Urinary bladder (tissue), 4 donors: ENCODE measurements around the gene HMGA1. TPM values are rescaled to one million over a fixed set of nuclear protein-coding genes. Genes with fewer than 3 reads are reported as not detected.

ENCODE experiments used
- DNase-seq: peaks from one replicate; pipeline ENCODE4 v3.0.0-alpha.2; 2015; ENCODE audit errors: extremely low spot score
- H3K27ac ChIP-seq: one replicate; pipeline ENCODE4 v1.5.1; 2013; ENCODE audit warnings: low read depth, mild to moderate bottlenecking, moderate library complexity
- H3K36me3 ChIP-seq: one replicate; pipeline ENCODE4 v1.6.1; 2013; ENCODE audit warnings: mild to moderate bottlenecking, moderate library complexity; ENCODE audit not compliant: insufficient read depth
- H3K4me1 ChIP-seq: one replicate; pipeline ENCODE4 v1.6.1; 2013; ENCODE audit warnings: mild to moderate bottlenecking, moderate library complexity; ENCODE audit not compliant: insufficient read depth
- H3K4me3 ChIP-seq: one replicate; pipeline ENCODE4 v1.5.1; 2013; ENCODE audit warnings: low read depth, low read length
- WGBS: extraction: QIAGEN DNeasy Blood & Tissue Kit; methylation state at CpG from one replicate; pipeline ENCODE4 v1.1.7; 2013; 5-methylcytosine and 5-hydroxymethylcytosine counted together
- polyA plus RNA-seq: library from polyadenylated mRNA; stranded (reverse); fragments of 200-250 nt; gene quantifications from one replicate; pipeline ENCODE4 v1.2.3, GENCODE V29; 2013
- total RNA-seq: library from RNA; depleted of rRNA; stranded (reverse); fragments of >200 nt; gene quantifications from one replicate; pipeline ENCODE4 v1.2.3, GENCODE V29; 2014
- donor health status: healthy with polysubstance abuse.
- donor health status: healthy.

HMGA1 gene
- total and polyA plus RNA-seq, 2 donors, result 12.4 to 23.6 TPM

DNA sequence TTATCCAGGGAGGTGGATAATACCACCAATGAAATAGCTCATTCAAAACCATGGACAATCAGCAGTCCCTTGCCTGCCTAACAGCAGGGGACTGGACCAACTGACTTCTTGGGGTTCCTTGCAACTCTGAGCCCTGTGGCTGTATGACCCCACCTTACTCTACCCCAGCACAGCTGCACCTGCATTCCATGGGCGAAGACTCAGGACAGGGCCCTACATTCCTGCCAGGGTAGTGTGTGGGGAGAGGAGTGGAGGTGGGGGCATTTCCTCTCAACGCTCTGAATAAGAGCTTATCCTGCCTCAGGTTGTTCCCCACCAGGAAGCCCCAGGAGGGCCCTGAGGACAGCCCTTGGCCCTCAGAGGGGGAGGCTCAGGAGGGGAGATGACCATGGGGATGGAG, 30.8 kb upstream of the HMGA1 start:
- Histone ChIP-seq H3K27ac (no peak overlapping the region), H3K4me1 (no peaks in the 10 kb centered on the region), H3K4me3 (no peak overlapping the region), H3K36me3 (no peaks in the 10 kb centered on the region)
- no peak for DNase-seq
- WGBS, result 68% methylated on average over 2 of the region's 2 CpGs

DNA sequence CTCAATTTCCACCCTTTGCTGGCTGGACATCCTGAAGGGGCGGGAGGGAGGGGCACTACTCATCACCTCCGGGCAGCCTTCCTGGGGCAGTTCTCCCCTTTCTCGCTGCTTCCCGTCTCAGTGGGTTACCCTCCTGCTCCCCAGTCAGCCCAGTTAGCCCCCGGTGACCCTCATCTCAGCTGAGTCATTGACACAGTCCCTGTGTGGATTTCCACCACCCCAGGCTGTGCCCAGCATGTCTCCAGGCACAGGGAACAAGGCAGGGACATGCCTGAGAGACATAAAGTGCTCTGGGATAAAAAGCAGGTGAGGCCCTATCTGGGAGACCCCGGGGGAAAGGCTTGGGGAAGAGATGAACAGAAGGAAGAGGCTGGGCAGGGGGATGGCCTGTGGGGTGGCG, 29.9 kb upstream of the HMGA1 start:
- WGBS, result 67% methylated on average over 7 of the region's 7 CpGs
- no peaks in the 10 kb centered on the region for H3K4me1 ChIP-seq
- H3K27ac ChIP-seq, result no peak overlapping the region
- no peak for DNase-seq
- H3K36me3 ChIP-seq, result no peaks in the 10 kb centered on the region
- H3K4me3 ChIP-seq, result no peak overlapping the region

DNA sequence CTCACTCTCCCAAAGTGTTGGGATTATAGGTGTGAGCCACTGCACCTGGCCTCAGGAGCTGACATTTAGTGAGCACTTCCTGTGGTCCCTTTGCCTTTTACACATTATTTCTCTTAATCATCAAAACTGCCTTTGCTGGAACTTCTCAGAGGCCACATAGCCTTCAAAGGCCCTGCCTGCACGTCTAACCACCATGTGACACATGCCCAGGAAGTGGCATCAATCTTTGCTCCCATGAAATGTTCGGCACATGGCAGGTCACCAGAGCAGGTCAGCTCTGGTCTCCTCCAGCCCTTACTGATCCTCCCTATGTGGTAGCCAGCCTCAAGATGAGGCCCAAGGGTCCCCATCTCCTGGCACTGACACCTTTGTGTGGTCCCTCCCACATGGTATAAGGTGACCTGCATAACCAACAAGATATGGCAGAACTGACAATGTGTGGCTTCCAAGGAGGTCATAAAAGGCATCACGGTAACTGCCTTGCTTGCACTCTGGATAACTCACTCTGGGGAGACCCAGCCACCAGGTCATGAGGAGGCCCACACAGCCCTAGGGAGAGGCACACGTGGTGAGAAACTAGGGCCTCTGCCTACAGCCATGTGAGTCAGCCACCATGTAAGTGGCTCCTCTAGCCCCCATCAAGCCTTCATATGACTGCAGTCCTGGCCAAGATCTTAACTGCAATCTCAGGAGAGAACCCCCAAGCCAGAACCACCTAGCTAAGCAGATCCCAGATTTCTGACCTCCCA, 28.8 kb upstream of the HMGA1 start:
- Histone ChIP-seq H3K36me3 (no peaks in the 10 kb centered on the region), H3K4me3 (no peak overlapping the region), H3K27ac (no peak overlapping the region), H3K4me1 (no peaks in the 10 kb centered on the region)
- no peak for DNase-seq
- 81% methylated on average over 4 of the region's 4 CpGs for WGBS

DNA sequence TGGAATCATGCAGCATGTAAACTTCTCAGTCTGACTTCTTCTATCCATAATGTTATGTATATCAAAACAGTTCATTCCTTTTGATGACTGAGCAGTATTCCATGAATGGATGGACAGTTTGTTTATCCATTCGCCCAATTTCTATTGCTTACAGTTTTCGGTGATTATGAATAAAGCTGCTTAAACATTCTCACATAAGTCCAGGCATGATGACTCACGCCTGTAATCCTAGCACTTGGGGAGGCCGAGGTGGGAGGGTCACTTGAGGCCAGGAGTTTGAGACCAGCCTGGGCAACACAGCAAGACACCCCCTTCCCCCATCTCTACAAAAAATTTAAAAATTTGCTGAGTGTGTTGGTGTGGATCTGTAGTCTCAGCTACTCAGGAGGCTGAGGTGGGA, 22.9 kb upstream of the HMGA1 start:
- Histone ChIP-seq H3K4me1 (no peaks in the 10 kb centered on the region), H3K27ac (no peak overlapping the region), H3K36me3 (no peaks in the 10 kb centered on the region), H3K4me3 (no peak overlapping the region)
- no peak for DNase-seq
- 86% methylated on average over 4 of the region's 4 CpGs for WGBS

DNA sequence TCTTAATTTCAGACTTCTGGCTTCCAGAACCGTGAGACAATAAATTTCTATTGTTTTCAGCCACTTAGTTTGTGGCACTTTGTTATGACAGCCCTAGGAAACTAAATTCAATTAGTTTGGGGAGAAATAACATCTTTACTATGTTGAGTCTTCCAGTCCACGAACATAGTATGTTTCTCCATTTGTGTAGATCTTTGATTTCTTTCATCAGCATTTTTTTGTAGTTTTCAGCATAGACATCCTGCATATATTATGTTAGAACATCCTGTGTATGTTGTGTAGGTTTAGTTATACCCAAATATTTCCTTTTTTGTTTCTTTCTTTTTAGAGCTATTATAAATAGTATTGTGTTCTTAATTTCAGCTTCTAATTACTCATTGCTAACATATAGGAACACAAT, 18.0 kb upstream of the HMGA1 start:
- Histone ChIP-seq H3K36me3 (no peaks in the 10 kb centered on the region), H3K4me1 (no peaks in the 10 kb centered on the region), H3K4me3 (no peak overlapping the region), H3K27ac (no peak overlapping the region)
- DNase-seq, result no peak
- 54% methylated on average over 2 of the region's 2 CpGs for WGBS

DNA sequence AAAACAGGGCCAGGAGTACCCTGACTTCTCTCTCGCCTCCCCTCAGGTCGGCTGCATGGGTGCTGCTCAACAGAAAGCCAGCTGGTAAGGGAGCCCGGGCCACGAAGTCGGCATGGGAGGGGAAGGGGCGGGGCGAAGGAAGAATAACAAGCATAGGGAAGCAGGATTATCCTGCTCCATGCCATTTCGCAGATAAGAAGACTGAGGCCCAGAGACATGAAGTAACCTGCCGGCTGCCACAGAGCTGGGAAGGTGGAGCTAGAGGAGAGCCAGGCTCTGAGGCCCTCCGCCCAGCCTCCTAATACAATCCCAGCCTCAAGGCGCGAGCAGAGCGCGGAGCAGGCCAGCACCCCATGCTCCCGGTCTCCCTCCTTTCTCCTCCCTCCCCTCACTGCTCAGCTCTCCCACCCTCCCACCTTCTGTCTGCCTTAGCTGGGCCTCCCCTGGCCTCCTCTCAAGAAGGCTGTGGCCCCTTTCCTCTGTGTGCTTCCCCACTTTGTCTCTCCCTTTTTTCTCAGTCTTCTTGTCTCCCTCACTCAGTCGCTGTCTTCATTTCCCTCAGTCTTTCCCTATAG, 13.2 kb upstream of the HMGA1 start:
- Histone ChIP-seq H3K27ac (peak overlapping the region; percentile 71), H3K36me3 (no peaks in the 10 kb centered on the region), H3K4me3 (no peak overlapping the region), H3K4me1 (no peaks in the 10 kb centered on the region)
- no peak for DNase-seq
- WGBS, result 14% methylated on average over 16 of the region's 16 CpGs

DNA sequence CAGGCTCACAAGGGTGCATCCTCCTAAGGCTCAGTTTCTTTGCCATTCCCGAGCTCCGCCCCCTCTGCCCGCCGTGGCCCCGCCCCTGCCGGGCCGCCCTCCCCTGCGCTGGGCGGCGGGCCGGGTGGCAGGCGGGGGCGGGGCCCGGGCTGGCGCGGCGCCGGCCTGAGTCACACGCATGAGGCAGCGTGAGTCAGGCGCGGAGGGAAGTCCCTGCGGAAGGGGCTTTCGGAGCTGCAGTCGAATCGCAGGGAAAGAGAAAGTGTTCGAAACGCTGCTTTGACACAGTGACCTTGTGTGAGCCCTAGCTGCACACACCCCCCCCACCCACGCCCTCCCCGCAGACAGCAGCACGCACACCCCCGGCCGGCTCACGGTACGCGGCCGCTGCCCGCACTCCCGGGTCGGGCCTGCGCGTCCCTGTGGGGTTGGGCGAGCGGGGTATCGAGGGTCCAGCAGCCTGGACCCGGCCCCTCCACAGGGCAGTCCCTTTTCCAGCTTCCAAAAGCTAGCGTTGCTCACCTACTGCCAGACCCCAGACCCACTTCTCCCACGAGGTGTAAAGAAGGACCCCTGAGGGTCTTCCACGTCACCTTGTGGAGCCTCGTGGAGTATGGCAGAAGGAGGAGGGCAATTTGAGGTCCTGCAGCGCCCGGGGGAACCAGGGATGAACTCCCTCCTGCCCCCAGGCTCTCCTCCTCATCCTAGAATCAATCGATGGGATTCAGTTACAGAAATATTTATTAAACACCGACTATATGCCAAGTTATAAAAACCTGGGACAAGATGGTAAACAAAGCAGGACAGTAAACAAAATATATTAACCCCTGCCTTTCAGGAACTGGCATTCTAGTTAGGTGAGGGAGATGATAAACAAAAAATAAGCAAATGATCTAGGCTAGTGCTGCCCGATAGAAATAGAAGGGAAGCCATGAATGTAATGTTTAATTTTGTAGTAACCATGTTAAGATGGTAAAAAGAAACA, 12.4 kb upstream of the HMGA1 start:
- H3K4me3 ChIP-seq, result peak overlapping the region; percentile 58
- H3K4me1 ChIP-seq, result no peaks in the 10 kb centered on the region
- DNase-seq, result peak; percentile 49
- no peaks in the 10 kb centered on the region for H3K36me3 ChIP-seq
- 2% methylated on average over 55 of the region's 55 CpGs for WGBS
- H3K27ac ChIP-seq, result peak overlapping the region; percentile 94

DNA sequence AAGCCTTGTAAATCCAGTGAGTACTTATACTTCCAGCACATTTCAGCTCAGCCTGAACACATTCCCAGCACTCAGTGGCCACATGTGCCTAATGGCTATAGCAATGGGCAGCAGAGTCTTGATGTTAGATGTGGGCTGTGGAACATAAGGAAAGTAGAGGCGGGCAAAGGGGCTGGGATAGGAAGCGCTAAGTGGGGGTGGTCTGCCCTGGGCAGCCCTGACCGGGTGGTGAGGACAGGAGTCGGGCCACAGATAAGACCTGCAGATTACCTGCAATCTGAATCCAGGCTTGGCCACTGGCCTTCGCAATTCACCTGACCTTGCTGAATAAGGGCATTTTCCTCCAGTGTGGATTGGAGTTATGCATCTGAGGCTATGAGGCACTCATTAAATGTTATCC, 11.1 kb upstream of the HMGA1 start:
- no peak for DNase-seq
- Histone ChIP-seq H3K4me3 (no peak overlapping the region), H3K36me3 (no peaks in the 10 kb centered on the region), H3K4me1 (no peaks in the 10 kb centered on the region), H3K27ac (no peak overlapping the region)
- 94% methylated on average over 5 of the region's 5 CpGs for WGBS

DNA sequence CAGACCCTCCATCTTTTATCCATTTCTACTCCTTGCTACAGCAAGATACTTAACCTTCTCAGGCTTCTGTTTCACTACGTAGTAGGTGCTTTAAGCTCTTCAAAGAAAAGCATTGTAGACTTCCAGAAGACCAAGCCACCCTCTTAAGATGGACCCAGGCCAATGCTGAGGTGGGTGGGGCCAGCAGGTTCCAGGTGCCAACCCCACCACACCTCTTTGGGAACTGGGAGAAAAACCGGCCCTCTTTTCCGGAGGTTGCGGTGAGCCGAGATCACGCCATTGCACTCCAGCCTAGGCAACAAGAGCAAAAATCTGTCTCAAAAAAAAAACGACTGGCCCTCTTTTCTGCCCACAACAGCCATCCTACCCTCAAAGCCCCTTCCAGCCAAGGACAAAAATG, 10.6 kb upstream of the HMGA1 start:
- 86% methylated on average over 7 of the region's 7 CpGs for WGBS
- H3K27ac ChIP-seq, result no peak overlapping the region
- H3K4me1 ChIP-seq, result no peaks in the 10 kb centered on the region
- H3K4me3 ChIP-seq, result no peak overlapping the region
- no peaks in the 10 kb centered on the region for H3K36me3 ChIP-seq
- no peak for DNase-seq

DNA sequence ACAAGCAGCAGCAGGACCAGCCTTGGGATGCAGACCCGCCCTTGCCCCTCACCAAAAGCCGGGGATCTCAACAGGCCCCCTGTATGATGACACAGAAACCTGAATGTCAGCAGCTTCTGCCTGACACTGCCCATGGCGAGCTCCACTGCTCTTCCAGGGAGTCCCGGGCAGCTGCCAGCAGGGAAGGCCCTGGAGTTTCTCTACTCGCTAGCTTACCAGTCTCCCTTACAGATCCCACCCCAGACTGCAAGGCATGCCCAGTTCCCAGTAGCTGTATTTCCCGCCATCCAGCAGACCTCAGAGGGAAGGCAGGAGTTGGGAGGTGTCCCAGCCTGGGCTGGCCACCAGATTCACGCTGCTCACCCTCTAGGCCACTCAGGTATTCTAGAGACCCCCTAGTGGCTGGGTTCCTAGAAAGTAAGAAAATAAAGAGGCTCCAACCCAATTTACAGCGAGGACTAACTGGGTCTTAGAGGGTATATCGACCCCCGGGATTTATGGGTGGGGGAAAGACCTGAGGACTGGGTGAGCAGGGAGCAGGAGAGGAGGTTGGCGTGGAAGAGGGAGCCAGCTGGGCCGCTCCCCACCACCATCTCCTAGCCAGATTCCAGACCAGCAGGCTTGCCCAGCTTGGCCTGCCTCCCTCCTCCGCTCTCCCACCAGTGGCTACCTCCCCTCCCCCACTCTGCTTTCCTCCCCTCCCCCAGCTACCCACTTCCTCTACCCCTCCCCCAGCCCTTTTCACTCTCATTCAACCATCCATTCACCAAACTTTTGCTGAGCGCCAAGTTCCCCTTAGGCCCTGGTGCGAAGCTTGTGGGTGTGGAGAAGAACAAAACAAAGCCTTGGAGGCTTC, 9.7 kb upstream of the HMGA1 start:
- no peak for DNase-seq
- Histone ChIP-seq H3K27ac (no peak overlapping the region), H3K4me1 (no peaks in the 10 kb centered on the region), H3K36me3 (no peaks in the 10 kb centered on the region), H3K4me3 (no peak overlapping the region)
- WGBS, result 85% methylated on average over 15 of the region's 15 CpGs

DNA sequence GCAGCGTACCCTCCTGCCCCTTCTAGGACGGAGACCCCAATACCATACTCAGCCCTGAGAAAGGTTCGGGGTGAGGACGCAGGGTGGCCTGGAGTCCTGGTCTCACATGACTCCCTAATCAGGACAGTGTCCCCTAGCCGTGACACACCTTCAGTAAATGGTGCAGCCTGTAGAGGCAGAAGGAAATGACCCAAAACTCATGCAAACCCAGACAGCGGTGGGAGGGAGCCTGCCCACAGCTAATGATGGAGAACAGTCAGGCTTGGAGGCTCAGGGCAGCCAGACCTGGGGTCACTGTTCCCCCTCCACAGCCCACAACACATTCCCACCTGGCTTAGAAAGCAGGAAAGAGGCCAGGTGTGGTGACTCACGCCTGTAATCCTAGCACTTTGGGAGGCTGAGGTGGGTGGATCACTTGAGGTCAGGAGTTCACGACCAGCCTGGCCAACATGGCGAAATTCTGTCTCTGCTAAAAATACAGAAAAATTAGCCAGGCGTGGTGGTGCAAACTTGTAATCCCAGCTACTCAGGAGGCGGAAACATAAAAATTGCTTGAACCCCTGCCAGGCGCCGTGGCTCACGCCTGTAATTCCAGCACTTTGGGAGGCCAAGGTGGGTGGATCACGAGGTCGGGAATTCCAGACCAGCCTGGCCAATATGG, 8.8 kb upstream of the HMGA1 start:
- no peak for DNase-seq
- no peaks in the 10 kb centered on the region for H3K36me3 ChIP-seq
- no peak overlapping the region for H3K27ac ChIP-seq
- H3K4me1 ChIP-seq, result no peaks in the 10 kb centered on the region
- 92% methylated on average over 16 of the region's 16 CpGs for WGBS
- no peak overlapping the region for H3K4me3 ChIP-seq

DNA sequence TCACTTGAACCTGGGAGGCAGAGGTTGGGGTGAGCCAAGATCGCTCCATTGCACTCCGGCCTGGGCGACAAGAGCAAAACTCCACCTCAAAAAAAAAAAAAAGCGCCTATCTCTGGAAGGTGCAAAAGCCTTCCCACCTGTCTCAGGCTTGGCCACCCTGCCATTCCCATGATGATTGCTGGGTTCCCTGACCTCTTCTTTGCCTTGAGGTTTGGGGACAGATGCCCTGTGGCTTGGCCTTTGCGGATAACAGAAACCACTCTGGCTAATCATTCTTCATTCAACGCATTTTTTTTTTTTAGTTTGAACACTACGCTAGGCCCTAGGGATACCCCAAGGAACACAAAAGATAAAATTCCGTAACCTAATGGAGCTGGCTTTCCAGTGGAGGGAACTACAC, 6.8 kb upstream of the HMGA1 start:
- DNase-seq, result no peak
- Histone ChIP-seq H3K27ac (no peak overlapping the region), H3K36me3 (no peaks in the 10 kb centered on the region), H3K4me3 (no peak overlapping the region), H3K4me1 (no peaks in the 10 kb centered on the region)
- 95% methylated on average over 8 of the region's 8 CpGs for WGBS
